ENCODE data around the gene PDZK1IP1.

The PDZK1IP1 gene

DNA sequence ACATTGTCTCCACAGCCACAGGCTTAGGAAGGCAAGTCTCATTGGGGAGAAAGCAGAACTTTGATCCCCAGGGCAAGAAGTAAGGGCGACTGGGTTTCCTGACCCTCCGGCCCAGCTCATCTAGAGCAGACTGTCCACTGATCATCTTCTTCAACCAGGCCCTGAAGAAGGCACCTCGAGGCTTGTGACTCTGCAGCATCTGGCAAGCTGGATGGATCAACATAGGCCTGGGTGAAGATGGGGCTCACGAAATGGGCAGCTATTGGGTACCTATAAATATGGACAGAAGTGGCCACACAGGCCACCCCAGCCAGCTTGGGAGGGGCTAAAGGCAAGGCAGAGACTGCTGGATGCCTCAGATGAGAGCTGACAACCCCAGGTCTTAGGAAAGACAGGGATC lies 29.2 kb upstream of the PDZK1IP1 start:
- H4K20me1 ChIP-seq (ENCODE audit: insufficient read depth), result no peaks in the 10 kb centered on the region
- H3K79me2 ChIP-seq (ENCODE audit: insufficient read depth, low read depth), result no peaks in the 10 kb centered on the region
- H2AFZ ChIP-seq (ENCODE audit: low read depth), result no peak overlapping the region
- H3K9ac ChIP-seq, result no peak overlapping the region
- no peak overlapping the region for H3K4me2 ChIP-seq
- TF ChIP-seq, protein P1, sequence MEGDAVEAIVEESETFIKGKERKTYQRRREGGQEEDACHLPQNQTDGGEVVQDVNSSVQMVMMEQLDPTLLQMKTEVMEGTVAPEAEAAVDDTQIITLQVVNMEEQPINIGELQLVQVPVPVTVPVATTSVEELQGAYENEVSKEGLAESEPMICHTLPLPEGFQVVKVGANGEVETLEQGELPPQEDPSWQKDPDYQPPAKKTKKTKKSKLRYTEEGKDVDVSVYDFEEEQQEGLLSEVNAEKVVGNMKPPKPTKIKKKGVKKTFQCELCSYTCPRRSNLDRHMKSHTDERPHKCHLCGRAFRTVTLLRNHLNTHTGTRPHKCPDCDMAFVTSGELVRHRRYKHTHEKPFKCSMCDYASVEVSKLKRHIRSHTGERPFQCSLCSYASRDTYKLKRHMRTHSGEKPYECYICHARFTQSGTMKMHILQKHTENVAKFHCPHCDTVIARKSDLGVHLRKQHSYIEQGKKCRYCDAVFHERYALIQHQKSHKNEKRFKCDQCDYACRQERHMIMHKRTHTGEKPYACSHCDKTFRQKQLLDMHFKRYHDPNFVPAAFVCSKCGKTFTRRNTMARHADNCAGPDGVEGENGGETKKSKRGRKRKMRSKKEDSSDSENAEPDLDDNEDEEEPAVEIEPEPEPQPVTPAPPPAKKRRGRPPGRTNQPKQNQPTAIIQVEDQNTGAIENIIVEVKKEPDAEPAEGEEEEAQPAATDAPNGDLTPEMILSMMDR (conservative IDR thresholded peaks at IDR 0.05; ENCODE audit: low read depth, low read length), result no peak
- no peak overlapping the region for H3K27ac ChIP-seq
- 0 out of 2 replicates have a peak, but pooled peaks cover 5% of the 10 kb centered on the region for H3K27me3 ChIP-seq (ENCODE audit: insufficient read depth, low read depth)
- no peaks in the 10 kb centered on the region for H3K36me3 ChIP-seq (ENCODE audit: insufficient read depth)
- H3K4me3 ChIP-seq (IDR thresholded peaks at IDR 0.05; ENCODE audit: insufficient read depth, low read depth, low read length), result no peak overlapping the region
- no peaks in the 10 kb centered on the region for H3K4me1 ChIP-seq (ENCODE audit: low read depth, poor library complexity, severe bottlenecking)

- no peaks in the 10 kb centered on the region for H3K36me3 ChIP-seq (ENCODE audit: insufficient read depth)
- no peak overlapping the region for H3K4me3 ChIP-seq (IDR thresholded peaks at IDR 0.05; ENCODE audit: insufficient read depth, low read depth, low read length)
- H3K27me3 ChIP-seq (ENCODE audit: insufficient read depth, low read depth), result no peaks in the 10 kb centered on the region; the same call in 1 of the 2 replicates
- no peak overlapping the region for H3K9ac ChIP-seq
- H3K27ac ChIP-seq, result no peak overlapping the region
- no peak overlapping the region for H2AFZ ChIP-seq (ENCODE audit: low read depth)
- H3K4me1 ChIP-seq (ENCODE audit: low read depth, poor library complexity, severe bottlenecking), result no peaks in the 10 kb centered on the region
- H4K20me1 ChIP-seq (ENCODE audit: insufficient read depth), result no peaks in the 10 kb centered on the region
- TF ChIP-seq, protein P1 (conservative IDR thresholded peaks at IDR 0.05; ENCODE audit: low read depth, low read length), result no peak
- no peaks in the 10 kb centered on the region for H3K79me2 ChIP-seq (ENCODE audit: insufficient read depth, low read depth)
- H3K4me2 ChIP-seq, result no peak overlapping the region
Observed at GRCh38 chr1:47216278-47217059, 26.6 kb upstream of the PDZK1IP1 start.

DNA sequence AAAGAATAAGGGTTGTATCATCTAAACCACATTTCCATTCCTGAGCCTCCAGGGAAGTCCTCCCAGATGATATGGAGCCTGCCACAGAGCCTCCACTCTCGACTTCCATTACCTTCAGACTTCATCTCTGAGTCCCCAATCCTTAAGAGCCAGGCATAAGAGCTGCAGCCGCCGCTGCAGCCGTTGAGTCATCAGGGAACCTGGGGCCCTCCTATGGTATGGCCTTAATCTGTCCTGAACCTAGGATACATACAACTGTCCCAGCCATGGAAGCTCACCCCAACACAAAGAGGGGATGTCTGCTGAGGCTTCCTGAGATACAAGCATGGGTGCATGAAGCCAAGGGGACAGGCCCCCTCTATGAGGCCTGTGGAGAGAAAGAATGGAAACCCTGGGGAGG lies 25.9 kb upstream of the PDZK1IP1 start:
- Histone ChIP-seq H3K27me3 (ENCODE audit: insufficient read depth, low read depth) (no peaks in the 10 kb centered on the region; the same call in 1 of the 2 replicates), H3K79me2 (ENCODE audit: insufficient read depth, low read depth) (no peaks in the 10 kb centered on the region), H3K4me2 (no peak overlapping the region), H4K20me1 (ENCODE audit: insufficient read depth) (no peaks in the 10 kb centered on the region), H3K36me3 (ENCODE audit: insufficient read depth) (no peaks in the 10 kb centered on the region), H3K9ac (no peak overlapping the region), H3K27ac (no peak overlapping the region), H2AFZ (ENCODE audit: low read depth) (no peak overlapping the region), H3K4me3 (IDR thresholded peaks at IDR 0.05; ENCODE audit: insufficient read depth, low read depth, low read length) (no peak overlapping the region), H3K4me1 (ENCODE audit: low read depth, poor library complexity, severe bottlenecking) (no peaks in the 10 kb centered on the region)
- TF ChIP-seq, protein P1 (conservative IDR thresholded peaks at IDR 0.05; ENCODE audit: low read depth, low read length), result no peak

- H4K20me1 ChIP-seq (ENCODE audit: insufficient read depth), result no peaks in the 10 kb centered on the region
- no peaks in the 10 kb centered on the region for H3K4me1 ChIP-seq (ENCODE audit: low read depth, poor library complexity, severe bottlenecking)
- no peaks in the 10 kb centered on the region for H3K79me2 ChIP-seq (ENCODE audit: insufficient read depth, low read depth)
- TF ChIP-seq, protein P1 (conservative IDR thresholded peaks at IDR 0.05; ENCODE audit: low read depth, low read length), result no peak
- H3K27me3 ChIP-seq (ENCODE audit: insufficient read depth, low read depth), result no peaks in the 10 kb centered on the region; the same call in 1 of the 2 replicates
- H2AFZ ChIP-seq (ENCODE audit: low read depth), result no peak overlapping the region
- no peaks in the 10 kb centered on the region for H3K36me3 ChIP-seq (ENCODE audit: insufficient read depth)
- H3K27ac ChIP-seq, result no peak overlapping the region
- no peak overlapping the region for H3K9ac ChIP-seq
- no peak overlapping the region for H3K4me2 ChIP-seq
- H3K4me3 ChIP-seq (IDR thresholded peaks at IDR 0.05; ENCODE audit: insufficient read depth, low read depth, low read length), result no peak overlapping the region
Observed at GRCh38 chr1:47214549-47214948, 24.7 kb upstream of the PDZK1IP1 start.

Measured in KMS-11 (cell line).